RWPE1 (cell line): ENCODE measurements around the gene HELT.

Experiments
- CTCF ChIA-PET: fragments of 350-600 bp; sonication (Branson Sonifier 250); formaldehyde crosslinking; extraction: SDS; loops from one replicate; lab custom pipeline; 2021; lab: Yijun Ruan, JAX
- POLR2A ChIA-PET: fragments of 400-600 bp; formaldehyde crosslinking; extraction: SDS; loops from one replicate; lab custom pipeline; 2020; ENCODE audit warnings: antibody characterized with exemption; ENCODE audit not compliant: low non-redundant PET; lab: Yijun Ruan, JAX
- DNase-seq: peaks from one replicate; pipeline ENCODE4 v3.0.0; 2012; ENCODE audit warnings: low spot score
- H3K27ac ChIP-seq: fragments of 450-650 bp; 2 replicates; pipeline ENCODE4 v1.5.1; 2017
- CTCF ChIP-seq: fragments of 450-650 bp; conservative IDR thresholded peaks from 2 replicates; pipeline ENCODE4 v1.5.1; 2017; ENCODE audit warnings: low read depth, mild to moderate bottlenecking

The HELT gene

GRCh38 chr4:185020863-185021761 lies 2.8 kb downstream of the HELT start:
- no peak for TF ChIP-seq CTCF
- ChIA-PET CTCF (interaction anchor here (1.5 kb wide), 1 partner anchor 75 kb away, joined by 4 read pairs; no protein-coding TSS in a partner anchor), POLR2A (no interaction called here)
- DNase-seq: no peak
- no peak overlapping the region for H3K27ac ChIP-seq

GRCh38 chr4:185023471-185023870 lies 5.2 kb downstream of the HELT start:
- no peak for DNase-seq
- POLR2A ChIA-PET: no interaction called here
- TF ChIP-seq CTCF: no peak
- CTCF ChIA-PET: interaction anchor here (0.6 to 1.0 kb wide), 2 partner anchors 11 to 15 kb away, joined by 3 to 4 read pairs; no protein-coding TSS in a partner anchor
- no peak overlapping the region for H3K27ac ChIP-seq

GRCh38 chr4:185028625-185029024 lies 10.3 kb downstream of the HELT start:
- H3K27ac ChIP-seq: no peak overlapping the region
- CTCF ChIA-PET: no interaction called here
- DNase-seq: no peak
- POLR2A ChIA-PET: no interaction called here
- no peak for TF ChIP-seq CTCF

- ChIA-PET CTCF (no interaction called here), POLR2A (no interaction called here)
- no peak overlapping the region for H3K27ac ChIP-seq
- no peak for TF ChIP-seq CTCF
- DNase-seq: no peak
Measured at GRCh38 chr4:185031611-185032010, 13.3 kb downstream of the HELT start.

GRCh38 chr4:185033072-185033471 lies 14.8 kb downstream of the HELT start:
- TF ChIP-seq CTCF: no peak
- POLR2A ChIA-PET: no interaction called here
- no peak overlapping the region for H3K27ac ChIP-seq
- CTCF ChIA-PET: no interaction called here
- no peak for DNase-seq

GRCh38 chr4:185033950-185034349 lies 15.7 kb downstream of the HELT start:
- no peak for TF ChIP-seq CTCF
- ChIA-PET CTCF (interaction anchor here (0.7 kb wide), 1 partner anchor 419 kb away, joined by 3 read pairs; no protein-coding TSS in a partner anchor), POLR2A (no interaction called here)
- DNase-seq: no peak
- H3K27ac ChIP-seq: no peak overlapping the region
